ENCODE measurements around the gene PLXNA1. TPM values are rescaled to one million over a fixed set of nuclear protein-coding genes. Genes with fewer than 3 reads are reported as not detected.

Gene PLXNA1
- polyA plus RNA-seq, 6 donors from 2014 or later: 0.08 to 0.76 (median 0.28) TPM; not detected in 1

DNA sequence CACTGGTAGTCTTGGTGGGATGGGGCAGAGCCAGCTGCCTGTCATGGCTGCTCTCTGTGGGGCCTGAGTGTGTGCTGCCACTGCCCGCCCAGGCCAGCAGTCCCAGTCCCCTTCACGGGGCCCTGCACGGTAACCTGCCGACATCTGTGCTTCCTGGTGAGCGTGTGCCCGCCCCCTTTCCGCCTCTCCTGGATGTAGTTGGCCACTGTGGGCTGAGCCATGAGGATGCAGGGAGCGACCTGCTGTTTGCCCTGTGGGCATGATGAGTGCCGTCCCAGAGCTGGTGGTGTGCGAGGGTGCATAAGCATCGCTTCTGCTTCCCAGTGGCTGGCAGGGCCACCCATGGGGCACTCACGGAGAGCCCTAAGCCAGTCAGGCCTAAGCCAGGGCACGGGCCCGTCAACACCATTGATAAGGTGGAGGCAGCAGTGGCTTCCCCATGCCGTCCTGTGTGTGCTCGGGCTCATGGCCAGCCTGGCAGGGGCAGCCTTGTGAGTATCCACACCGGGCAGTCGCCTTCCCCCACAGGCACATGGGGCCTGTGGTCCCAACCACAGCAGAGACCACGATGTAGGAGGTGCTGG lies 14.6 kb downstream of the PLXNA1 start:
- DNase-seq: no peak
- Mint-ChIP-seq H3K27ac (peak overlapping the region in 1 of 6 donors; percentile 62), H3K9me3 (no peaks in the 10 kb centered on the region), H3K36me3 (peaks cover 0 to 3% of the 10 kb centered on the region in 2 donors), H3K27me3 (no peaks in the 10 kb centered on the region), H3K4me3 (no peak overlapping the region), H3K4me1 (peaks cover 8 to 16% (median 13%) of the 10 kb centered on the region in 3 donors)
- no peak for ATAC-seq (ENCODE audit: low read depth in 2 of 2)

DNA sequence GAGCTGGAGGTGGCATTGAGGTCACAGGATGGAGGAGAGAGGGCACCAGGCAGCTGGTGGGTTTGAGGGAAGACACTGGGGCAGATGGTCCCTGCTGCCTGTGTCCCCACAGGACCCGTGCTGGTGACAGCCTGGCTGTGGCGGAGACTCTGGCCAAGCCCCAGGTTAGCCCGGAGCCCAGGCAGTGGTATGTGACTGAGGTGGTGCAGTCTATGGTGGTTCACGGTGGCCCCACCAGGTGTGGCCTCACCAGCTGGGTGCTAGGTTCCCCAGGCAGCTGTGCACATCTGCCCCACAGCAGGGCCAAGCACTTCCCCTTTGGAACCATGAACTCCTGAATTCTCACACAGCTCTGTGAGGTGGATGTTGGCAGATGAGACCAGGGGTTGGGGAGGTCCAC lies 15.4 kb downstream of the PLXNA1 start:
- Mint-ChIP-seq H3K4me1 (peaks cover 8 to 16% (median 13%) of the 10 kb centered on the region in 3 donors), H3K36me3 (peaks cover 0 to 3% of the 10 kb centered on the region in 2 donors), H3K9me3 (no peaks in the 10 kb centered on the region), H3K27me3 (no peaks in the 10 kb centered on the region), H3K27ac (no peak overlapping the region), H3K4me3 (no peak overlapping the region)
- DNase-seq (no peak), ATAC-seq (ENCODE audit: low read depth in 2 of 2) (no peak)

DNA sequence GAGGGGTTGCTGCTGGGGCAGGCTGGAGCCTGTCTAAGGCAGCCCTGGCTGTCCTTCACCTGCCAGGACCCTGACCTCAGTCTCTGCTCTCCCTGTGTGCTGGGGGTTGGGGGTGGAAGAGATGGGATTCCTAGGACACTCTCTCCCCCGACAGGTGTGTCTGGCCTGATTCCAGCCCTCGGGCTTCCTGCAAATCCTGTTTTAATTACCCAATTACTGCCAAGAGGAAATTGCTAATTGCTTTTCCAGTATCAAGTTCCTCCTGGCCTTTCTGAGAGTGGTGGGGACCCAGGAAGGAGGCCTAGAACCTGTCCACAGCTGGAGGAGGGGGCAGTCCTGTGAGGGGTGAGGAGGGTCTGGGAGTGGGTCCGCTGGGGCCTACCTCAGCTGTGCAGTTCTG lies 15.8 kb downstream of the PLXNA1 start:
- H3K9me3 Mint-ChIP-seq: no peaks in the 10 kb centered on the region
- no peak for ATAC-seq (ENCODE audit: low read depth in 2 of 2)

DNA sequence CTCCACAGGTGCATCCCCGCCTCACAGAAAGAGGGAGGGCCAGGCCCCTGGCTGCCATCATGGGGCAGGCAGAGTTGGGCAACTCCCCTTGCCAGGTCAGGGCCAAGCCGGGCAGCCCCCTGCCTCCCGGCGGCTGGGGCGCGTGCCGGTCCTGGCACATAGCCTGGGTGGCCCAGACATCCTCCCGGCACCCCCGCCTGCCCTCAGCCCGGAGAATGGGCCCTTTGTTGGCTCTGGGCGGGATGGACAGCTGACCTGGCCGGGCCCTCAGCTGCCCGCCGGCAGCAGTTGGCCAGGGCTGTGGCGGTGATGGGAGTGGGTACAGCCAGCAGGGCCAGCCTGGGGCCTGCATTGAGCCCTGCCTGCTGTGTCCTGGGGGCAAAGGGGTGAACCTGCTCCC lies 16.5 kb downstream of the PLXNA1 start:
- DNase-seq: no peak
- Mint-ChIP-seq H3K4me3 (no peak overlapping the region), H3K27ac (no peak overlapping the region), H3K36me3 (no peaks in the 10 kb centered on the region), H3K9me3 (no peaks in the 10 kb centered on the region), H3K27me3 (no peaks in the 10 kb centered on the region), H3K4me1 (peaks cover 7 to 12% (median 9%) of the 10 kb centered on the region in 3 donors)
- no peak for ATAC-seq (ENCODE audit: low read depth in 2 of 2)

More for the DNA sequence above, 15.8 kb downstream of the PLXNA1 start:
- no peak for DNase-seq
- peaks cover 8 to 16% (median 12%) of the 10 kb centered on the region in 3 donors for H3K4me1 Mint-ChIP-seq
- no peak overlapping the region for H3K27ac Mint-ChIP-seq
- H3K27me3 Mint-ChIP-seq: no peaks in the 10 kb centered on the region
- H3K36me3 Mint-ChIP-seq: peaks cover 0 to 2% of the 10 kb centered on the region in 2 donors
- H3K4me3 Mint-ChIP-seq: no peak overlapping the region

DNA sequence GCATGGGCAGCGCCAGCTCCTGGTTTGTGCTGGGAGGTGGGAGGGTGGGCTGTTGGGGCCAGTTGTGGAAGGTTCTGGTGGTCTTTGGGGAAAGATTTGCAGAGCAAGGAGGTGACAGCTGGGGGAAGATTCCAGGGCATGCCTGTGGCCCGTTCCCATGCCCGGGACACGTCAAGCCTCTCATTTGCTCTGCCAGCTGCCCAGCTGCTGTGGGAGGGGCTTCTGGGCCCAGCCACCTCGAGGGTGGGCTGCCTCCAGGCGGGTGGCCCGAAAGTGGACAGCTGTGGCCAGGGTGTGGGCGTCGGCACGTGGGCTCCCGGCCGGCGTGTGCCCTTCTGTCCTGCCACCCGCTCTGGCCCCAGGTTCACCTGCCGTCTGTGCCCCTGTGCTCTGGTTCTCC lies 17.2 kb downstream of the PLXNA1 start:
- H3K36me3 Mint-ChIP-seq: no peaks in the 10 kb centered on the region
- H3K4me1 Mint-ChIP-seq: peaks cover 3 to 5% (median 4%) of the 10 kb centered on the region in 3 donors
- H3K9me3 Mint-ChIP-seq: no peaks in the 10 kb centered on the region
- H3K4me3 Mint-ChIP-seq: no peak overlapping the region
- H3K27ac Mint-ChIP-seq: no peak overlapping the region
- no peaks in the 10 kb centered on the region for H3K27me3 Mint-ChIP-seq
- DNase-seq (no peak), ATAC-seq (ENCODE audit: low read depth in 2 of 2) (no peak)

DNA sequence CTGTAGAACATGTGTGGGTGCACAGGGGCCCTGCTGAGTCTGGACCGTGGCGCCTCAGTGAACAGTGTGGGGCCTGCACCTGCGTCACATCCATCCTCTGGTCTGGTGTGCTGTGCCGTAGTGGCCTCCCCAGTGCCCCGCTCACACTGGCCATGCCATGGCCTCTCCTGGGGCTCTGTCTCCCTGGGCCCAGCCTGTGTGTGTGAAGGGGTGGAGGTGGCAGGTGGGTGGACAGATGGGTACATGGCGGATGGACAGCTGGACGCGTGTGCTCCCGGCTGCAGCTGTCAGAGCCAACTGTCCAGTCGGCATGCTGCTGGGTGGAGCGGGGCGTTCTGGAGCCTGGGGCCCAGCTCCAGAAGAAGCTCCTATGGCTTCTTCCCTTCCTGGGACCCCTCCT lies 17.8 kb downstream of the PLXNA1 start:
- no peaks in the 10 kb centered on the region for H3K9me3 Mint-ChIP-seq
- H3K27ac Mint-ChIP-seq: peak overlapping the region in 1 of 6 donors; percentile 41
- DNase-seq (no peak), ATAC-seq (ENCODE audit: low read depth in 2 of 2) (no peak)
- no peaks in the 10 kb centered on the region for H3K36me3 Mint-ChIP-seq
- peaks cover 0 to 4% (median 0%) of the 10 kb centered on the region in 3 donors for H3K4me1 Mint-ChIP-seq
- no peaks in the 10 kb centered on the region for H3K27me3 Mint-ChIP-seq
- H3K4me3 Mint-ChIP-seq: no peak overlapping the region

DNA sequence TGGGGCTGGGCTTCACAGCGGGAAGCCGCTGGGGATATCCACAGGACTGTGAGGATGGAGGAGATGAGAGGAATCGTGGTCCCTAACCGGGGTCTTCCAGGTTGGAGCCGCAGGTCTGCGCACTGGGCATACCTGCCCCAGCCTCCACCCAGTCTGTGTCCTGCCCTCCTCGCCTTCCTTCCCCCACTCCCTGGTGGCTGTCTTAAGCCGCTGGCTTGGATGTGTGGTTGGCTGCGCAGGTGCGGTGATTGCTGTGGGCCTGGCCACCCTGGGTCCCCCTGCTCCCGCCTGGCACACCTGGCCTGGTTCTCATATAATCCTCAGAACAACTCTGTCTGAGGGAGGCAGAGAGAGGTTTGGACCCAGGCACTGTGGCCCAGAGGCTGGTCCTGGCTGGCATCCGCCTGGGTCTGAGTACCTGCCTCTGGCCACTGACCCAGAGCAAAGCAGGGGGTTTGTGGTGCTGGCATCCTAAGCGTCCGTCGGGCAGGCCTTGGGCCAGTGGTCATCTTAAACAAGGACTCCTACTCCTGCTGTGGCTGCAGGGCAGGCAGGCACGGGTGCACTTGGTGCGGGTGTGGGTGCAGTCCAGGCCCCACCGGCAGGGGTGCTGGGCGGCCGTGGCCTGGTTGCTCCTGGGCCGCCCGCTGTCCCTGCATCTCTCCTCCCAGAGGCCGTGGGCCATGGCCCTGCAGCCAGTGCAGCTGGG lies 18.7 kb downstream of the PLXNA1 start:
- Mint-ChIP-seq H3K36me3 (no peaks in the 10 kb centered on the region), H3K9me3 (no peaks in the 10 kb centered on the region), H3K27ac (no peak overlapping the region), H3K27me3 (no peaks in the 10 kb centered on the region), H3K4me1 (peaks cover 0 to 4% (median 0%) of the 10 kb centered on the region in 3 donors), H3K4me3 (no peak overlapping the region)
- no peak for ATAC-seq (ENCODE audit: low read depth in 2 of 2)
- DNase-seq: no peak

DNA sequence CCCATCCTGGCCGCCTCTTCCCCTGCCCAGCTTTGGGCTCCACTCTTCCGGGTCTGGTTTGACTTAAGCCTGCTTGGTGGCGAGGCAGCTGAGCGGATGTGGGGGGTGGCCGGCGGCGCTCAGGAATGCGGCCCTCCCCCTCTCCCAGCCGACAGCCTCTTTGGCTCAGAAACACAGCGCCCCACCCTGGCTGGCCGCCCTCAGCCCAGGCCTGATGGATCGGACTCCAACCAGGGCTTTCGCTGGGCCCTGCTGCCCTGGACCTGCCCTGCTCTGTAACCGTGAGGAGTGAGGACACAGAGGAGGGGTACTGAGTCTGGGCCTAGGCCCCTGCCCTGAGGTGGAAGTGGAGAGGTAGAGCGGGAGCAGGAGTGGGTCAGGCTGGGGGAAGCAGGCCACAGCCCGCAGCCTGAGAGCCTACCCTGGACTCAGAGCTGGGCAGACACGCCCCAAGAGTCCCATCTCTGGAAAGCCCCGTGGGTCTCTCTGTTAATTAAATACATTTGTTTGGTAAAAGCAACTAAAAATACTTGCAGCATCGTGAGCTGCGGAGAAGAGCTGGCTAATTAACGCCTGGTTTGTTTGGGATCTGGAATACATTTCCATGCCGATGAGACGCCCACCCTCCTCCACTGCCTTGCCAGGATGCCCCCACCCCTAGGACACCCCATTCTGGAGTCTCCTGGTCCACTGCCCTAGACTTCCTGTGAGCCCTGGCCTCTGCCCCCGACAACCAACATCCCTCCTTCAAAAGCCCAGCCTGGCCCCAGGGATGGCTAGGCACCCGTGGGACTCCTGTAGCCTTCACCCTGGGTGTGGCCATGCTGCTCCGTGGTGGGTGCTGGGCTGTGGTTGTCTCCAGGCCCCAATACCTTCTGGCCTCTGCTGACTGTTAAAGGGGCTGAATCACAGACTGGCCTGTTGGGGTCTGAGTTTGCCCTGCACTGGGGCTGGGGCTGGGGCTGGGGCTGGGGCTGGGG lies 19.6 kb downstream of the PLXNA1 start:
- H3K27me3 Mint-ChIP-seq: no peaks in the 10 kb centered on the region
- H3K4me3 Mint-ChIP-seq: peak overlapping the region in 1 of 8 donors; percentile 33
- DNase-seq (no peak), ATAC-seq (ENCODE audit: low read depth in 2 of 2) (no peak)
- peaks cover 0 to 6% of the 10 kb centered on the region in 2 donors for H3K36me3 Mint-ChIP-seq
- H3K4me1 Mint-ChIP-seq: peaks cover 0 to 4% (median 0%) of the 10 kb centered on the region in 3 donors
- H3K9me3 Mint-ChIP-seq: no peaks in the 10 kb centered on the region
- peak overlapping the region in 1 of 6 donors; percentile 15 for H3K27ac Mint-ChIP-seq

DNA sequence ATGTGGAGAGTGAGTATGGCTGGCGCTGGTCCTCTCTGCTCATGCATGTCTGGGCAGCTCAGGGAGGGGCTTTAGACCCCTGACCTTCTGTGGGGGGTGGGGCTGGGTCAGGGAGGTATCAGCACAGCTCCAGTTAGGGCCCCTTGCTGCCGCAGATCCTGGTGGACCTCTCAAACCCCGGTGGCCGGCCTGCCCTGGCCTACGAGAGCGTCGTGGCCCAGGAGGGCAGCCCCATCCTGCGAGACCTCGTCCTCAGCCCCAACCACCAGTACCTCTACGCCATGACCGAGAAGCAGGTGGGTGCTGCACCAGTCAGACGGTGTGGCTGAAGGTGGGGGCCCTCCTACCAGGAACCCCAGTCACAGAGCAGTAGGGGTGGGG lies 20.2 kb downstream of the PLXNA1 start:
- Mint-ChIP-seq H3K9me3 (no peaks in the 10 kb centered on the region), H3K27ac (no peak overlapping the region), H3K4me1 (peaks cover 0 to under 1% (median 0%) of the 10 kb centered on the region in 3 donors), H3K36me3 (peaks cover 0 to 8% of the 10 kb centered on the region in 2 donors), H3K27me3 (no peaks in the 10 kb centered on the region), H3K4me3 (no peak overlapping the region)
- no peak for ATAC-seq (ENCODE audit: low read depth in 2 of 2)
- DNase-seq: no peak

DNA sequence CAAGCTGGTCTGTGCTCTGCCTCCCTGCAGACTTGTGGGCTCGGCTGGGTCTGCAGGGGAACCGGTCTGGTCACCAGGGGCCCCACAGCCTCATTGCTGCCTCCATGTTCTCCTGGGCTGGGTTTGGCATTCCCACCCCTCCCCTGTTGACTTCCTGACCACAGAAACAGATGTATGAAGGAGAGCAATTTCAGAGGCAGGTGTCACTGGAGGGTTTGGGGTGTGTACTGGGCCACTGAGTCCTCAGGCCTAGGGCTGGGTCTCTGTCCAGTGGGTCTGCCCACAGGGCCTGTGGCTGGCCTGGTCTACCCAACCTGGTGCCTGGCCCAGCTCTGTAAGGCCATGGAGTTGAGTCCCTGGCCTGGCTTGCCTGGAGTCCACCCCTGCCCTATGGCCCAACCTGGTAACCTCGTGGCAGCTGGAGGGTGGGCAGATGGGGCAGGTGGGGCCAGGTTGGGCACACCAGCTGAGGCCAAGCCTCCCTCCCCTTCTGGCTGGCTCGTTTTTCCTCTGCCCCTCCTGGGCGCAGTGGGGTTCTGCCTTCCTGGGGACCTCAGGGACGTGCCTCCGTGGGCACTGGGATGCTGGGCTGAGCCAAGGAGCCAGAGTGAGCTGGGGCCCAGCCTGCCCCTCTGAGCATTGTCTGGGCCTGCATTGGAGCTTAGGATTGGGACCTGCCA lies 20.8 kb downstream of the PLXNA1 start:
- Mint-ChIP-seq H3K27me3 (no peaks in the 10 kb centered on the region), H3K27ac (no peak overlapping the region), H3K9me3 (no peaks in the 10 kb centered on the region), H3K4me1 (no peaks in the 10 kb centered on the region), H3K36me3 (peaks cover 0 to 8% of the 10 kb centered on the region in 2 donors), H3K4me3 (no peak overlapping the region)
- no peak for DNase-seq
- no peak for ATAC-seq (ENCODE audit: low read depth in 2 of 2)

DNA sequence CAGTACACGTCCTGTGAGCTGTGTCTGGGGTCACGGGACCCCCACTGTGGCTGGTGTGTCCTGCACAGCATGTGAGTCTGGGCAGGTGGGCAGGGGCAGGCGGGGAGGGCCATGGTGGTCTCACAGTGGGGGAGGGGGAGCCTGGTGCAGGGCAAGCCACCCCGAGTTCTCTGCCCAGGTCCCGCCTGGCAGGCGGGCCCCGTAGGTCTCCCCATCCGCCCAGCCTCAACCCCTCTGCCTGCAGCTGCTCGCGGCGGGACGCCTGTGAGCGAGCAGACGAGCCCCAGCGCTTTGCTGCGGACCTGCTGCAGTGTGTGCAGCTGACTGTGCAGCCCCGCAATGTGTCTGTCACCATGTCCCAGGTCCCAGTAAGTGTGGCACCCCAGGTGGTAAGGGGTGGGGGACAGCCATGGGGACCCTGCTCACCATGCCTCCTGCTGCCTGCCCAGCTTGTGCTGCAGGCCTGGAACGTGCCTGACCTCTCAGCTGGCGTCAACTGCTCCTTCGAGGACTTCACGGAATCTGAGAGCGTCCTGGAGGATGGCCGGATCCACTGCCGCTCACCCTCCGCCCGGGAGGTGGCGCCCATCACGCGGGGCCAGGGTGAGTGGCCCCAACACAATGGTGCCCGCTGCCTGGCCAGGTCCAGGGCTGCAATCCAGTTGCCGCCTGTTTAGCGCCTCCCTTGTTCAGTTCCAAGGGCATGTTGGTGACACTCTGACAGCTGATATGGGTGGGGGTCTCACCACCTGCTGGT lies 21.9 kb downstream of the PLXNA1 start:
- no peak for DNase-seq
- no peak overlapping the region for H3K4me3 Mint-ChIP-seq
- H3K9me3 Mint-ChIP-seq: no peaks in the 10 kb centered on the region

DNA sequence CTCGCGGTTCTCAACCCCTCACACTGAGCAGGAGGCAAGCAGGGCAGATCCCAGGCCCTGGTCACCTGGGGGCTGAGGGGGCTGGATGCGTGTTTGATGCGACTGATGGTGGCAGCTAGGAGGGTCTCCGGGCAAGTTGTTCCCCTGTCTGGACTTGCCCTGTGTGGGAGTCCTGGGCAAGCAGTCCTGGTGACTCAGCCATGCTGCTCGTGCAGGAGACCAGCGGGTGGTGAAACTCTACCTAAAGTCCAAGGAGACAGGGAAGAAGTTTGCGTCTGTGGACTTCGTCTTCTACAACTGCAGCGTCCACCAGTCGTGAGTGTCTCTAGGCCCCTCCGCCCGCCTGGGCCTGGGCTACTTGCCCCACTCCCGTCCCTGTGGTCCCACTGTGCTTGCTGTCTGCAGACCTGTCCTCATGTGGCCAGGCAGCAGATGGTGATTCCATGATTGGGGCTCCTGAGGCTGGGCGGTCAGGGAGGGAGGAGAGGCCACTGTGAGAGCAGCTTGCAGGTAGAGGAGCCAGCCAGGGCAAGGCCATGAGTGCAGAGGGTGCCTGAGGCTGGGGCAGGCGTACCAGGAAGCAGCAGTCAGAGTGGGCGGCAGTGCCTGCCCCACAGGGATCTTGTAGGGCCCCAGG lies 23.1 kb downstream of the PLXNA1 start:
- H3K27me3 Mint-ChIP-seq: no peaks in the 10 kb centered on the region
- H3K9me3 Mint-ChIP-seq: no peaks in the 10 kb centered on the region
- no peak overlapping the region for H3K27ac Mint-ChIP-seq
- peak overlapping the region in 2 of 8 donors; percentile 41 to 56 for H3K4me3 Mint-ChIP-seq
- H3K36me3 Mint-ChIP-seq: peaks cover 0 to 8% of the 10 kb centered on the region in 2 donors
- H3K4me1 Mint-ChIP-seq: no peaks in the 10 kb centered on the region
- DNase-seq (no peak), ATAC-seq (ENCODE audit: low read depth in 2 of 2) (no peak)

More for the DNA sequence above, 21.9 kb downstream of the PLXNA1 start:
- Mint-ChIP-seq H3K4me1 (no peaks in the 10 kb centered on the region), H3K36me3 (peaks cover 0 to 8% of the 10 kb centered on the region in 2 donors), H3K27me3 (no peaks in the 10 kb centered on the region), H3K27ac (peak overlapping the region in 1 of 6 donors; percentile 88)
- no peak for ATAC-seq (ENCODE audit: low read depth in 2 of 2)
